ENCODE measurements around the gene RBP5. TPM values are rescaled to one million over a fixed set of nuclear protein-coding genes. Genes with fewer than 3 reads are reported as not detected.

Gene RBP5
- total RNA-seq, 4 donors from 2014 or later = 2.8 to 4.5 TPM; not detected in 2

- intact Hi-C loops (cut with DNase I) = no loop called here
- TF ChIP-seq CTCF (IDR thresholded peaks at IDR 0.05) (no peak), POLR2A (IDR thresholded peaks at IDR 0.05) (no peak)
- Histone ChIP-seq H3K9me3 (no peaks in the 10 kb centered on the region), H3K27ac (no peak overlapping the region), H3K4me1 (peaks cover 13 to 26% of the 10 kb centered on the region in 2 donors), H3K27me3 (no peaks in the 10 kb centered on the region), H3K36me3 (no peaks in the 10 kb centered on the region), H3K4me3 (replicated peaks in 1 of 3) (no peak overlapping the region)
- DNase-seq = no peak
- WGBS, 2 donors = 95% methylated on average over 4 of the region's 4 CpGs
These were observed 52.2 kb downstream of the RBP5 start for GRCh38 chr12:7076493-7076892.

GRCh38 chr12:7075939-7076338 is 52.8 kb downstream of the RBP5 start:
- Histone ChIP-seq H3K9me3 (no peaks in the 10 kb centered on the region), H3K4me3 (replicated peaks in 1 of 3) (no peak overlapping the region), H3K36me3 (no peaks in the 10 kb centered on the region), H3K27ac (no peak overlapping the region), H3K27me3 (no peaks in the 10 kb centered on the region), H3K4me1 (peaks cover 13 to 24% of the 10 kb centered on the region in 2 donors)
- intact Hi-C loops (cut with DNase I) = no loop called here
- 85 to 86% methylated on average over 3 of the region's 3 CpGs for WGBS, 2 donors
- TF ChIP-seq POLR2A (IDR thresholded peaks at IDR 0.05) (no peak), CTCF (IDR thresholded peaks at IDR 0.05) (no peak)
- no peak for DNase-seq

- DNase-seq = no peak
- no peak overlapping the region for H3K27ac ChIP-seq
These were observed 53.2 kb downstream of the RBP5 start for GRCh38 chr12:7075518-7075917.

GRCh38 chr12:7073946-7074345 is 54.7 kb downstream of the RBP5 start:
- H3K4me3 ChIP-seq (replicated peaks in 1 of 3) = no peak overlapping the region
- peaks cover 2 to 6% of the 10 kb centered on the region in 2 donors for H3K4me1 ChIP-seq
- H3K9me3 ChIP-seq = no peaks in the 10 kb centered on the region
- H3K27me3 ChIP-seq = no peaks in the 10 kb centered on the region
- H3K36me3 ChIP-seq = no peaks in the 10 kb centered on the region
- no peak overlapping the region for H3K27ac ChIP-seq
- WGBS, 2 donors = 64 to 70% methylated on average over 1 of the region's 1 CpG
- DNase-seq = no peak
- intact Hi-C loops (cut with DNase I) = no loop called here
- TF ChIP-seq POLR2A (IDR thresholded peaks at IDR 0.05) (no peak), CTCF (IDR thresholded peaks at IDR 0.05) (no peak)

More at GRCh38 chr12:7075518-7075917, 53.2 kb downstream of the RBP5 start:
- intact Hi-C loops (cut with DNase I) = no loop called here
- no peaks in the 10 kb centered on the region for H3K9me3 ChIP-seq
- WGBS, 2 donors = 62 to 89% methylated on average over 3 of the region's 3 CpGs
- no peaks in the 10 kb centered on the region for H3K27me3 ChIP-seq
- no peak overlapping the region for H3K4me3 ChIP-seq (replicated peaks in 1 of 3)
- H3K36me3 ChIP-seq = no peaks in the 10 kb centered on the region
- peaks cover 13 to 20% of the 10 kb centered on the region in 2 donors for H3K4me1 ChIP-seq
- TF ChIP-seq CTCF (IDR thresholded peaks at IDR 0.05) (no peak), POLR2A (IDR thresholded peaks at IDR 0.05) (no peak)

Small RNA genes lying within 50 kb of the gene (small RNA-seq; reads per million reads assigned to genes)
- not detected for gene RNU6-485P

Other genes starting within 250 kb of the RBP5 start
- gene LRRC23, start 224.1 kb downstream of the RBP5 start, total RNA-seq = 10 to 100 TPM in 3 of 4 donors, 1 to 10 TPM in 1; 8.7 to 16.4 (median 13.0) TPM
- gene ENO2, start 214.3 kb downstream of the RBP5 start, total RNA-seq = 10 to 100 TPM; 13.0 to 25.3 (median 19.8) TPM
- gene ATN1, start 200.9 kb downstream of the RBP5 start, total RNA-seq = 100 to 1,000 TPM in 1 of 4 donors, 10 to 100 TPM in 3; 53.3 to 100 (median 84.9) TPM
- not detected for gene RNU7-1, start 185.1 kb downstream of the RBP5 start, total RNA-seq
- 100 to 1,000 TPM; 344 to 666 (median 383) TPM for gene C12orf57, start 184.9 kb downstream of the RBP5 start, total RNA-seq
- 10 to 100 TPM; 21.7 to 32.3 (median 31.4) TPM for gene PTPN6, start 177.5 kb downstream of the RBP5 start, total RNA-seq
- 100 to 1,000 TPM; 153 to 284 (median 220) TPM for gene PHB2, start 158.2 kb downstream of the RBP5 start, total RNA-seq
- gene EMG1, start 158.0 kb downstream of the RBP5 start, total RNA-seq = 10 to 100 TPM; 19.9 to 53.1 (median 45.6) TPM
- gene LPCAT3, start 110.4 kb downstream of the RBP5 start, total RNA-seq = 10 to 100 TPM; 45.1 to 68.4 (median 58.5) TPM
- gene C1S, start 68.2 kb downstream of the RBP5 start, total RNA-seq = 100 to 1,000 TPM; 137 to 470 (median 255) TPM
- 100 to 1,000 TPM; 132 to 545 (median 312) TPM for gene C1R, start 36.4 kb downstream of the RBP5 start, total RNA-seq
- 100 to 1,000 TPM in 1 of 4 donors, 10 to 100 TPM in 3; 39.2 to 153 (median 59.5) TPM for gene C1RL, start 19.7 kb downstream of the RBP5 start, total RNA-seq
- gene CLSTN3, start 1.5 kb upstream of the RBP5 start, total RNA-seq = 10 to 100 TPM; 18.0 to 53.4 (median 37.3) TPM
- 10 to 100 TPM; 28.5 to 37.6 (median 32.8) TPM for gene PEX5, start 60.8 kb upstream of the RBP5 start, total RNA-seq
- gene ACSM4, start 175.2 kb upstream of the RBP5 start, total RNA-seq = not detected

Measured in thyroid gland (tissue), 4 donors.